HFF-Myc (cell line): ENCODE results near the gene EXOC3.

ENCODE experiments used
- DNase-seq: peaks from one replicate; pipeline ENCODE4 v3.0.0-alpha.2; 2011; ENCODE audit warnings: low read depth; ENCODE audit errors: extremely low read depth
- H3K4me3 ChIP-seq: replicated peaks from 2 replicates; pipeline ENCODE4 v1.5.1; 2011; ENCODE audit warnings: low read depth, mild to moderate bottlenecking, control low read depth, low read length
- CTCF ChIP-seq: IDR thresholded peaks from 2 replicates; pipeline ENCODE4 v1.5.1; 2012; ENCODE audit warnings: mild to moderate bottlenecking, low read depth, low read length, control low read depth; ENCODE audit errors: missing control alignments

EXOC3 gene

GRCh38 chr5:441996-442334 is 1.0 kb upstream of the EXOC3 start:
- peak overlapping the region; percentile 99 for H3K4me3 ChIP-seq
- DNase-seq: no peak
- TF ChIP-seq CTCF: no peak

- DNase-seq: no peak
- peak overlapping the region; percentile 99 for H3K4me3 ChIP-seq
- TF ChIP-seq CTCF: no peak
Measured at GRCh38 chr5:443239-444151, 519 bp downstream of the EXOC3 start.

- DNase-seq: no peak
- no peak for TF ChIP-seq CTCF
- peak overlapping the region; percentile 99 for H3K4me3 ChIP-seq
Measured at GRCh38 chr5:444226-444625, 1.2 kb downstream of the EXOC3 start.

DNA sequence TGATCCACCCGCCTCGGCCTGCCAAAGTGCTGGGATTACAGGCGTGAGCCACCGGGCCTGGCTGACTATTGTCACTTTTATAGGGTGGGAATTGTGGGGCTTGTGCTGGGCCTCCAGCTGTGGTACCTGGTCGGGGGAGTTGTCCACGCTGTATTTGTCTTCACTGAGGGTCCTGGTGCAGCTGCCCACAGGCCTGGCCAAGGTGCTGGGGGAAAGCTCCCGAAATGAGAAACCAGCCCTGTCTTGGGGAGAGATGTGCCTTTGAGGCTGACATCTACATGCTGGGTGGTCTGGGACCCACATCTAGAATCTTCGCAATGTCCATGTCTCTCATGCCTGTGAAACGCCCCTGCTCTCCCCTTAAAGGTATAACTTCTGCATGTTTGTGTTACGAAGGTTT is 2.6 kb downstream of the EXOC3 start:
- no peak for DNase-seq
- H3K4me3 ChIP-seq: no peak overlapping the region
- TF ChIP-seq CTCF: no peak

DNA sequence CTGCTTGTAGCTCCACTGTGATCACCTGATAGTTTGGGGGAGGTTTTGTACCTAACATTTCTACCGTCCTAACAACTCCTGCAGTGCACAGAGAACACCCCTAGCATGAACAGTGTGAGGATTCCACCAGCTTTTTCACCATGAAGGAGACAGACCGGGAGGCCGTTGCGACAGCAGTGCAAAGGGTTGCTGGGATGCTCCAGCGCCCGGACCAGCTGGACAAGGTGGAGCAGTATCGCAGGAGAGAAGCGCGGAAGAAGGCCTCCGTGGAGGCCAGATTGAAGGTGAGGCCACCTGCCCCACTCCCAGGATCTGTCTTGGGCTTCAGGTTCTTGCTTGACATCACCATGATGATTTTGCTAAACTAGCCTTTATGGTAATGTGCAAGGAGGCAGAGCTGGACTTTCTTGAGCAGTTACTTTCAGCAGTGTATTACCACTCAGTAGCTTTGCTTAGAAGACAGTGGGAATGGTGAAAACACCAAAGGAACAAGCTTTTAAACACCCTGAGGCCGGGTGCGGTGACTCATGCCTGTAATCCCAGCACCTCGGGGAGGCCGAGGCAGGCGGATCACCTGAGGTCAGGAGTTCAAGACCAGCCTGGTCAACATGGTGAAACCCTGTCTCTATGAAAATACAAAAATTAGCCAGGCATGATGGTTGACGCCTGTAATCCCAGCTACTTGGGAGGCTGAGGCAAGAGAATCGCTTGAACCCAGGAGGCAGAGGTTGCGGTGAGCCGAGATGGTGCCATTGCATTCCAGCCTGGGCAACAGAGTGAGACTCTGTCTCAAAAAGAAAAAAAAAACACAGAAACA is 3.3 kb downstream of the EXOC3 start:
- no peak for TF ChIP-seq CTCF
- H3K4me3 ChIP-seq: no peak overlapping the region
- no peak for DNase-seq

DNA sequence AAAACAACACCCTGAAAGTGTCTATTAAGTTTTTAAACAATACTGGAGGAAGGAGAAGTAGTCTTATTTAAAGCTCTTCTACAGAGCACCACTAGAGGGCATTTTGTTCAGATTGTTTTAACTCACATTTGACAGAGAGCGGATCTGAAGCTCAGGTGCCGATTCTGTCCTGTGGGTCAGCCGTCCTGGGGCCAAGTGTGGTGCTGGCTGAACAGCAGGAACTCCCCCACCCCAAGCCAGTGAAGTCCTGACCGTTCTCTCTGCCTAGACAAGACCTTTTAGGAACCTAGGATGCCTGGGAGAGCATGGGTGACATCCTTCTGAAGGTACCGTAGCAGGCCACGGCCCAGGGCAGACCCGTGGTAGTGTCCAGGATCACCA is 3.9 kb downstream of the EXOC3 start:
- peak; percentile 46 for TF ChIP-seq CTCF
- H3K4me3 ChIP-seq: no peak overlapping the region
- no peak for DNase-seq
